Suppressor macrophage treated with lipopolysaccharide for 4 hours (primary cell): ENCODE results near the gene NOS1AP.
"Not testable (repeated sequence)": the region's sequence is repeated elsewhere in the genome, so short reads cannot be mapped to it uniquely, and the experiment has no call there.

Experiments used
- DNase-seq: peaks from one replicate; pipeline ENCODE4 v3.0.0-alpha.2; 2020

Gene NOS1AP

GRCh38 chr1:162197615-162198421 lies 128.3 kb downstream of the NOS1AP start:
- no peak for DNase-seq

DNA sequence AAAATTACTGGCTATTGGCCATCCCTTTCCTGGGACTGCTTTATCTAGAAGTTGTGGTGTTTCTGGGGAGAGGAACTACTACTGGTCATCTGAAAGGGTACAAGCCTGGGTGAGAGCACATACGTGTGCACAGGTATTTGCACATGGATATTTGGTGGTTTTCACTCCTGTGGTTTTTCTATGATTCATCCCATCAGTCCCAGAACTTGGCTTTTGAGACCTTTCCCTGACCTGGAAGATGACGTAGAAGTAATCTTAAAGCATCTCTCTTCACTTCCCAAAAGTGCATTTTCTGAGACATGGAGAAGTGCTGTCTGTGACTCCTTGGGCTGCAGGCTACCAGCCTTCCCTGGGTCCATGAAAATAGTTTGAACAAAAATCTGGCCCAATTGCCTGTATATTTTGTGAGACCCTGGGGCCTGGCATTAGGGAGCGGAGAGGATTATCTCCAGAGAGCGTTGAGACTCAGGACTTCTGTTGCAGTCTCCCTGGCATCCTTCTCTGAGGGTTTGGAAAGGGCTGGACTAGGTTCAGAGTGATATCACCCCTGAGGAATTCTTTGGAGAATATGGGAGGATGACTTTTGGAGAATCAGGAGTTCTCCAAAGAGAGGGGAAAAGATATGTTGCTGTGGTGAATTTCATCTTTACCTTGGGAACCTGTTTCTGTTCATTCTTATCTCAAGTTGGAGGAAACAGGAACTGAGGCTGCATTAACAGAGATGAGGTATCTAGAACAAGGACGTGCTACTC lies 130.8 kb downstream of the NOS1AP start:
- no peak for DNase-seq

DNA sequence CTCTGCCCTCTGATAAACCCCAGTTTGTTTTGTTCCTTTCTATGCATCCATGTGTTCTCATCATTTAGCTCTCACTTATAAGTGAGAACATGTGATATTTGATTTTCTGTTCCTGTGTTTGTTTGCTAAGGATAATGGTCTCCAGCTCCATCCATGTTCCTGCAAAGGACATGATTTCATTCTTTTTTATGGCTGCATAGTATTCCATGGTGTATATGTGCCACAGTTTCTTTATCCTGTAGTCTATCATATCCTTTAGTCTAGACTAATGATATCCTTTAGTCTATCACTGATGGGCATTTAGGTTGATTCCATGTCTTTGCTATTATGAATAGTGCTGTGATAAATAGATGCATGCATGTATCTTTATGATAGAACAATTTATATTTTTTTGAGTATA lies 131.6 kb downstream of the NOS1AP start:
- DNase-seq = not testable (repeated sequence)

- no peak for DNase-seq
Observed at GRCh38 chr1:162204129-162204822, 134.8 kb downstream of the NOS1AP start.

DNA sequence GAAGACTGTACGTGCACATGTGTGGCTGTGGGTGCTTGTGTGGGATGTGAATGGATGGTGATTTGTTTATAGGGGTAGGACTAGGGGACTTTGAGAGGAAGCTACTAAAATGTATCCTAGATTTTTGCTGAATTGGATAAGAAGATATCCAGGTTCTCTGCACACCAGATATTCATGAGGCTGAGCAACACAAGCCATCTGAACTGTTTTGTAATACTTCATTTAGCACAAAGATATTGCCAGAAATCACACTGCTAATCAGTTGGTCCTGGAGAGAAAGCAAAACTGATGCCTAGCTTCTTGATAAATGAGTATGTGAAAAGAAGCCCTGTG lies 135.3 kb downstream of the NOS1AP start:
- DNase-seq = no peak

GRCh38 chr1:162206300-162206699 lies 136.8 kb downstream of the NOS1AP start:
- no peak for DNase-seq

GRCh38 chr1:162206749-162207635 lies 137.5 kb downstream of the NOS1AP start:
- no peak for DNase-seq

DNA sequence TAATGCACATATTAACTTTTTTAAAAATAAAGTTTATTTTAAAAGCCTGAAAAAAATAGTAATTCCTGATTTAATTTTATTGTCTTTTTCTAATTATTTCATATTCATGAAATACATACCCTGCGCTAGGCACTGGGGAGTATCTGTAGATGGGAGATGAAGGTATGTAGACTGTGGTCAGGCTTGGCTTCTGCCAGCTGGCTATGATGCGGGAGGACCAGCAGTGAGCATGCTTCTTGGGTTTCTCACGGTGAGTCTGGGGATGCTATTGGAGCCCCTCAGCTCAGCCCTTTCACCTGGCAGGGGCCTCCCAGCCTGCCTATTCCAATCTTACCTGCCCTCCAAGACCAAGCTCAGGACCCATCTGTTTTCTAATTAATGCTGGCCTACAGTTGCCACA lies 138.4 kb downstream of the NOS1AP start:
- no peak for DNase-seq

GRCh38 chr1:162210196-162210595 lies 140.7 kb downstream of the NOS1AP start:
- no peak for DNase-seq

DNA sequence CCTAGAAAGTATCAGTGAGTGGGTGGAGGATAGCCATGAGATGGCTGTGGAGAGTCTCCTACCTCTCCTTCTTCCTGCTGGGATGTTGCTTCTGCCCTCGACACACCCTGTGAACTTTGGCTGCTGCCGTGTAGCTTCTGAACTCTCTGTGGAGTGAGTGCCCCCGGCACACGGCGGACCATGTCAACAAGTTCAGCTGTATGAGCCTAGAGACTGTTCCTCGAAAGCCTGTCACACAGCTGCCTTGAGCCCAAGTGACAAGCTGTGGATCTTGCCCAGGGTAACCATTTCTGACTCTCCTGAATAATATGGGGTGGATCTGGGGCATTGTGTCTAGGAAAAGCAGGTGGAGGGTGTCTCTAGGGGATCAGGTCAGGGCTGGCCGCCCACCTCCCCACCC lies 143.2 kb downstream of the NOS1AP start:
- no peak for DNase-seq

DNA sequence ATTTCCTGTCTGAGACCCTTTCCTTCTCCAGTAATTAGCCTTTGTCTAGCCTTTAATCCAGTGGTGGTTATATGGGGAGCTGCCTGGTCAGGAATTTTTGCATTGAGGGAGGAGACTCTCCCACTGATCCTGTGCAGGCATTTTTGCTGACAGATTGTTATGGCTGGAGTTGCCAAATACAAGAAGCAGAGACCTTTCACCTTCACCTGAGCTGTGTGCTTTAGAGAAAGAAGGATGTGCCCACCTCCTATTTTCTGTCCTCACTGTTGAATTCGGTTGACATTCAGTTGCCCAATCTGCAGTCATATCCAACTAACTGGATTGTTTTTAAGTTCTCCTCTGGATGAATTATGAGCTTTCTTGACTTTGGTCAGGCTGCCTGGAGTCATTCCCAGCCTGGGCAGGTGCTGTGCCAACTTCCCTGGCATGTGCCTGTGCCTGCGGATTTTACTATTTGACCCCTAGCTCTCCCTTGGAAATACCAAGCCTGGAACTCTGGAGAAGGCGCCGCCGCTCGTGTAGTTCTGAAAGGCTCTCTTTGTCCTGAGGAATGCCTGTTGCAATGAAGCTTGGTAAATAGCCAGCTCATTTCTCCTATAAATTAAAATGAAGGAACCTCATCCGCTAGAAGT lies 143.9 kb downstream of the NOS1AP start:
- no peak for DNase-seq

DNA sequence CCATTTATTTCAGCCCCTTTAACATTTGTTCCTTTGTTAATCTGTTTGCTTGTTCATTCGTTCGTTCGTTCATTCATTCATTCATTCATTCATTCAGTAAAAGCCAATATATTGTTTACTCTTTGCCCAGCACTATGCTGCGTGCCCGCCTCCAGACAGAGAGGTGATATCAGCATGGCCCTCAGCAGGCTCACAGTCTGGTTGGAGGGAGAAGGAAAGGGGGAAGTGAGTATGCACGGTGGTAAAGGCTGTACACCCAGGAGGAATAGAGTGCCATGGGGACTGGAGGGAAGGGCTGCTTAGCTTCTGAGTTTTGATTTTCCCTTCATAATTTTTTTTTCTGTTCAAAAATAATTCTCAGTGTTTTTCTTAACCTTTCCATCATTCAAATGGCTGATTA lies 144.7 kb downstream of the NOS1AP start:
- DNase-seq = no peak

GRCh38 chr1:162215902-162216301 lies 146.4 kb downstream of the NOS1AP start:
- DNase-seq = no peak

- DNase-seq = no peak
Observed at GRCh38 chr1:162216604-162217003, 147.1 kb downstream of the NOS1AP start.

GRCh38 chr1:162217706-162218105 lies 148.2 kb downstream of the NOS1AP start:
- no peak for DNase-seq

DNA sequence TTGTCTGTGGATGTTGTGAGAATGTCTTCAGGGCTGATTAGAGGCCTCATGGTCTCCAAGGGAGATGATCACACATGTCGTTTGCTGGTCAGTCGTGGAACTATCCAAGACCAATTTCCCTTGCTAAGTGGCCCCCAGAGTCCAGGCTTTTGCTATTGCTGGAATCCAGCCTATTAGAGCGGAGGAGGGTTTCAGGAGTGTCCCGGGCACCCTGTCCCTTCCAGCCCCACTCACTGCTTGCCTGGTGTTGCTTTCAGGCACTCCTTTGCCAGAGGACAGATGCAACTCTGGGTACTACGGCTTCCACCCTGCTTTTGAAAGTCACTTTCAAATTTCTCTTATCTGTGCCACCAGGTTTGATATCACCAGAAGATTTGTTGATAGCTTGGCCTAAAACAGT lies 149.1 kb downstream of the NOS1AP start:
- DNase-seq = no peak

- no peak for DNase-seq
Observed at GRCh38 chr1:162218975-162219374, 149.5 kb downstream of the NOS1AP start.

DNA sequence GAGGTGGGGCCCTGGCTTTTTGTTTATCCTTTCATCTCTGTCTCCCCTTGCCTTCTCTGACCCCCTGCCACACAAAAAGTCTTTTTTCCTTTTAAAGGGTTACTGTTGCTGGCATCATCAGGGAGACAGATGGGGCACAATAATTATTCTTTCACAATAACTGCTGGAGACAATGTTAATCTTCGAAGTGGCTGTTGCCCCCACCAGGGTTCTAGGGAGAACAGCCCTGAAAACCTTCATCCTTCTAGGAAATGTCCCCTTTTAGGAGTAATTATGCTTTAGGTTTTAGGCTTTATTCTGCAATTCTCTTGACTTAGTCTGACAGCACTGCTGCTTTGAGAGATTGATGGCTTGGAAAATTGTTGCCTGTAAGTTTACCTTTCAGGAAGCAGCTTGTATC lies 150.0 kb downstream of the NOS1AP start:
- no peak for DNase-seq

DNA sequence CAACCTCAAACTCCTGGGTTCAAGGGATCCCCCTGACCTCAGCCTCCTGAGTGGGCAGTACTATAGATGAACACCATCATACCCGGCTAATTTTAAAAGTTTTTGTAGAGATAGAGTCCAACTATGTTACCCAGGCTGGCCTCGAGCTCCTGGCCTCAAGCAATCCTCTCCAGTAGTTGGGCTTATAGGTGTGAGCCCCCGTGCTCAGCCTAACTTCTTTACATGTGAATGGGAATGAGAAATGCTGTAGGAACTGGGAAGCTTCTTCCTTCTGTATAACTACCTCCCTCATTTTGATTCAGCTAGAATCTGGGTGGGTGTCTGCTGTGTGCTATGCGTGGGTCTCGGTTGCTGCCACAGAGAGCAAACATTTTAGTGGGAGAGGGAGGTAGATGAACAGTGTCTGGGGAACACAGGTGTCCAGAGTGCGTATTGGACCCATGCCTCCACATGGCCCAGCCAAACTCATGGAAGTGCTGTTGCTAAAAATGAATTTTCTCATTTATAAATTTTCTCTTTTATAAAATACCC lies 150.6 kb downstream of the NOS1AP start:
- no peak for DNase-seq

GRCh38 chr1:162222014-162222413 lies 152.5 kb downstream of the NOS1AP start:
- DNase-seq = no peak

DNA sequence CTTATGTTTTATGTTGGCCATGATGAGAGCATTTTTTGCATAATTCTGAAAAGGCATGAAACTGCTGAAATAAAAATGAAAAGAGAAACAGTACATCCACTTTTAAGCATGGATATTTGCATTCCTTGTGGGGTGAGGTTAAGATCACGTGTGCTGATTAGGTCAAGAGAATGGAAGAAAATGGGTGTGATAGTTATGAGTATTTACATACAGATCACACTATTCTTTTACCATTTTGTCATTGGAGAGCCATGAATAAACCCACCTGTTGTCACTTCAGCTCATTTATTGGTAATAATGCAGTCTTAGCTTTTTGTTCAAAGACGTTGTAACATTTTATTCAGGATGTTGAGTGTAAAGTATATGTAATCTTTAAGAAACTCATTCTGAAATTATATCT lies 153.2 kb downstream of the NOS1AP start:
- DNase-seq = no peak

GRCh38 chr1:162223488-162223887 lies 154.0 kb downstream of the NOS1AP start:
- DNase-seq = no peak
